ENCODE measurements around the gene EDIL3. TPM values are rescaled to one million over a fixed set of nuclear protein-coding genes. Genes with fewer than 3 reads are reported as not detected.

EDIL3 gene
- total and polyA plus RNA-seq, 2 donors (not counting 1 experiment from before 2014, with no cell fraction given) = not detected

GRCh38 chr5:84227236-84227635, 157.4 kb downstream of the EDIL3 start:
- CTCF ChIA-PET = no interaction called here
- DNase-seq = no peak
- H2AFZ ChIP-seq (ENCODE audit: insufficient read depth, low read depth, low read length, poor library complexity, severe bottlenecking) = no peak overlapping the region
- H3K27me3 ChIP-seq (replicated peaks in 1 of 4; ENCODE audit: control extremely low read depth in 1 of 4, control insufficient read depth in 3 of 4, insufficient read depth in 4 of 4, low read length in 3 of 4) = no peaks in the 10 kb centered on the region
- no peaks in the 10 kb centered on the region for H3K9me3 Mint-ChIP-seq (ENCODE audit: insufficient read depth)
- TF ChIP-seq, protein P1, sequence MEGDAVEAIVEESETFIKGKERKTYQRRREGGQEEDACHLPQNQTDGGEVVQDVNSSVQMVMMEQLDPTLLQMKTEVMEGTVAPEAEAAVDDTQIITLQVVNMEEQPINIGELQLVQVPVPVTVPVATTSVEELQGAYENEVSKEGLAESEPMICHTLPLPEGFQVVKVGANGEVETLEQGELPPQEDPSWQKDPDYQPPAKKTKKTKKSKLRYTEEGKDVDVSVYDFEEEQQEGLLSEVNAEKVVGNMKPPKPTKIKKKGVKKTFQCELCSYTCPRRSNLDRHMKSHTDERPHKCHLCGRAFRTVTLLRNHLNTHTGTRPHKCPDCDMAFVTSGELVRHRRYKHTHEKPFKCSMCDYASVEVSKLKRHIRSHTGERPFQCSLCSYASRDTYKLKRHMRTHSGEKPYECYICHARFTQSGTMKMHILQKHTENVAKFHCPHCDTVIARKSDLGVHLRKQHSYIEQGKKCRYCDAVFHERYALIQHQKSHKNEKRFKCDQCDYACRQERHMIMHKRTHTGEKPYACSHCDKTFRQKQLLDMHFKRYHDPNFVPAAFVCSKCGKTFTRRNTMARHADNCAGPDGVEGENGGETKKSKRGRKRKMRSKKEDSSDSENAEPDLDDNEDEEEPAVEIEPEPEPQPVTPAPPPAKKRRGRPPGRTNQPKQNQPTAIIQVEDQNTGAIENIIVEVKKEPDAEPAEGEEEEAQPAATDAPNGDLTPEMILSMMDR (IDR thresholded peaks at IDR 0.05) = no peak
- TF ChIP-seq EZH2 (IDR thresholded peaks at IDR 0.05; ENCODE audit: borderline replicate concordance, insufficient read depth, low read depth, low read length, poor library complexity, severe bottlenecking) = no peak
- H3K4me2 ChIP-seq (replicated peaks; ENCODE audit: low read depth, low read length, poor library complexity, severe bottlenecking) = no peak overlapping the region
- POLR2A ChIA-PET = no interaction called here
- intact Hi-C loops (cut with micrococcal nuclease) = no loop called here
- H3K79me2 ChIP-seq (ENCODE audit: control insufficient read depth, insufficient read depth, low read length) = no peaks in the 10 kb centered on the region
- no peak overlapping the region for H3K4me3 Mint-ChIP-seq
- no peak overlapping the region for H3K27ac Mint-ChIP-seq
- no peaks in the 10 kb centered on the region for H3K4me1 Mint-ChIP-seq
- H3K36me3 ChIP-seq (replicated peaks in 1 of 2; ENCODE audit: control extremely low read depth in 1 of 2, control insufficient read depth in 1 of 2, extremely low read depth in 1 of 2, insufficient read depth in 2 of 2, low read length in 1 of 2) = no peaks in the 10 kb centered on the region
- H4K20me1 ChIP-seq (ENCODE audit: control insufficient read depth, insufficient read depth, low read length, poor library complexity, severe bottlenecking) = no peaks in the 10 kb centered on the region
- H3K4me1 ChIP-seq (ENCODE audit: control insufficient read depth in 2 of 2, insufficient read depth in 2 of 2, low read length in 2 of 2) = no peaks in the 10 kb centered on the region
- no peaks in the 10 kb centered on the region for H3K27me3 Mint-ChIP-seq
- no peak overlapping the region for H3K9ac ChIP-seq (ENCODE audit: low read length)
- ATAC-seq (ENCODE audit: low read depth) = no peak
- H3K9me3 ChIP-seq (ENCODE audit: control extremely low read depth in 1 of 3, control insufficient read depth in 2 of 3, insufficient read depth in 1 of 3, low read length in 2 of 3) = no peaks in the 10 kb centered on the region
- H3K27ac ChIP-seq (ENCODE audit: low read length in 2 of 2) = no peak overlapping the region
- no peak overlapping the region for H3K4me3 ChIP-seq (ENCODE audit: control extremely low read depth in 1 of 5, extremely low read depth in 1 of 5, insufficient read depth in 1 of 5, low read depth in 2 of 5, low read length in 4 of 5)

- Mint-ChIP-seq H3K27ac (no peak overlapping the region), H3K27me3 (no peaks in the 10 kb centered on the region), H3K4me1 (no peaks in the 10 kb centered on the region), H3K4me3 (no peak overlapping the region), H3K9me3 (ENCODE audit: insufficient read depth) (no peaks in the 10 kb centered on the region)
- DNase-seq (no peak), ATAC-seq (ENCODE audit: low read depth) (no peak)
- Histone ChIP-seq H3K4me3 (ENCODE audit: control extremely low read depth in 1 of 5, extremely low read depth in 1 of 5, insufficient read depth in 1 of 5, low read depth in 2 of 5, low read length in 4 of 5) (no peak overlapping the region), H3K4me1 (ENCODE audit: control insufficient read depth in 2 of 2, insufficient read depth in 2 of 2, low read length in 2 of 2) (no peaks in the 10 kb centered on the region), H3K79me2 (ENCODE audit: control insufficient read depth, insufficient read depth, low read length) (no peaks in the 10 kb centered on the region), H3K4me2 (replicated peaks; ENCODE audit: low read depth, low read length, poor library complexity, severe bottlenecking) (no peak overlapping the region), H3K9ac (ENCODE audit: low read length) (no peak overlapping the region), H3K27me3 (replicated peaks in 1 of 4; ENCODE audit: control extremely low read depth in 1 of 4, control insufficient read depth in 3 of 4, insufficient read depth in 4 of 4, low read length in 3 of 4) (no peaks in the 10 kb centered on the region), H3K36me3 (replicated peaks in 1 of 2; ENCODE audit: control extremely low read depth in 1 of 2, control insufficient read depth in 1 of 2, extremely low read depth in 1 of 2, insufficient read depth in 2 of 2, low read length in 1 of 2) (no peaks in the 10 kb centered on the region), H2AFZ (ENCODE audit: insufficient read depth, low read depth, low read length, poor library complexity, severe bottlenecking) (no peak overlapping the region), H3K9me3 (ENCODE audit: control extremely low read depth in 1 of 3, control insufficient read depth in 2 of 3, insufficient read depth in 1 of 3, low read length in 2 of 3) (no peaks in the 10 kb centered on the region), H3K27ac (ENCODE audit: low read length in 2 of 2) (no peak overlapping the region), H4K20me1 (ENCODE audit: control insufficient read depth, insufficient read depth, low read length, poor library complexity, severe bottlenecking) (no peaks in the 10 kb centered on the region)
- WGBS (ENCODE audit: insufficient coverage) = 92% methylated on average over 5 of the region's 5 CpGs
- intact Hi-C loops (cut with micrococcal nuclease) = no loop called here
- CTCF ChIA-PET = no interaction called here
- no peak for TF ChIP-seq EZH2 (IDR thresholded peaks at IDR 0.05; ENCODE audit: borderline replicate concordance, insufficient read depth, low read depth, low read length, poor library complexity, severe bottlenecking)
- TF ChIP-seq, protein P1 (IDR thresholded peaks at IDR 0.05) = no peak
- POLR2A ChIA-PET = no interaction called here
These were observed 166.1 kb downstream of the EDIL3 start for GRCh38 chr5:84218546-84218945.

Data from B cell (primary cell).